ENCODE measurements around the gene INTS11.

INTS11 gene

DNA sequence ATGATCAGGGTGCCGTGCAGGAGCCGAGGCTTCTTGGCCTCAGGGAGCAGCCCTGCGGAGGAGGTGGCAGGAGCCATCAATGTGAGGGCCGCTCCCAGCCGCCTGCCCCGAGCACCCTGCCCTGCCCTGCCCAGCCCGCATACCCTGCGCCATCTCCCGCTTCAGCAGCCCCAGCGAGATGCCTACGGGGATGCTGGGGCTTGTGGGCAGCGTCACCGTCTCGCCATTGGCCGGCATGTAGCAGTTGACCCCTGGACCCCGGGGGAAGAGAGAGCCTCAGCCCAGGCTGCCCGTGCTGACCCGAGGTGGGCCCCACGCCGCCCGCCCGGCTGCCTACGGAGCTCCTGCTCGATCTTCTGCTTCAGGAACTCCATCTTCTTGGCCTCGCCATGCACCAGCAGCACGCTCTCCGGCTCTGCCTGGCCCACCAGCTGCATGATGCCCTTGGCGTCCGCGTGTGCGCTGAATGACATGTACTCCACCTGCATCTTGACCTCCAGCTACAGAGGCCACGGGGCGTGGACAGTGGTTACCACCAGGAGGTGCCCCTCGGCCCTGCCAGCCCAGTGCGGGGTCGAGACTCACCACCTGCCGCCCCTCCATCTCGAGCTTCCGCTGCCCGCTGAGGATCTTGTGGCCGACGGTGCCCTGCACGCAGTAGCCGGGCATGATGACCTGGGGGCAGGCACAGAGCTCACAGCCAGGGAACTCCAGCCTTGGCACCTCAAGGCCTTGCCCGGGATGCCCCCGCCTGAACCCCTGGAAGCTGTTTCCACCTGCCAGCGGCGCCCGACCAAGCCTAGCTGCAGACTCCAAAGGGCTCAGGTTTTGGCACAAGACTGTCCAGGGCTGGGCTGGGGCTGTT is 11.8 kb downstream of the INTS11 start:
- Histone ChIP-seq H2BK12ac (ENCODE audit: low read length in 2 of 2) (peak overlapping the region in 1 of 2 experiments; percentile 11), H3K14ac (ENCODE audit: low read length in 2 of 2) (no peak overlapping the region), H3K79me1 (replicated peaks; ENCODE audit: low read length, poor library complexity, severe bottlenecking) (peaks cover 37% of the 10 kb centered on the region), H3K27me3 (ENCODE audit: control insufficient read depth in 1 of 2, insufficient read depth in 1 of 2, low read length in 2 of 2) (no peaks in the 10 kb centered on the region), H3K9me3 (ENCODE audit: control insufficient read depth, low read length) (no peaks in the 10 kb centered on the region), H4K91ac (ENCODE audit: low read length) (no peak overlapping the region), H2BK15ac (ENCODE audit: low read depth, poor library complexity, severe bottlenecking) (no peak overlapping the region), H2AK5ac (ENCODE audit: low read length, severe bottlenecking) (no peak overlapping the region), H3K4me2 (ENCODE audit: low read length, poor library complexity, severe bottlenecking) (no peak overlapping the region), H3K4ac (ENCODE audit: low read depth in 1 of 2, low read length in 2 of 2) (no peak overlapping the region), H3K9ac (ENCODE audit: low read length) (no peak overlapping the region), H3K18ac (ENCODE audit: low read depth in 1 of 2, low read length in 2 of 2) (no peak overlapping the region), H3K36me3 (ENCODE audit: control insufficient read depth in 1 of 2, insufficient read depth in 2 of 2, low read depth in 1 of 2, low read length in 2 of 2) (peaks cover 59 to 78% of the 10 kb centered on the region in 2 experiments), H3K27ac (ENCODE audit: low read length, poor library complexity, severe bottlenecking) (no peak overlapping the region), H3K4me1 (ENCODE audit: control insufficient read depth, insufficient read depth, low read depth, low read length) (peaks cover 18% of the 10 kb centered on the region), H4K8ac (ENCODE audit: low read length) (no peak overlapping the region), H3K4me3 (ENCODE audit: insufficient read depth in 1 of 2, low read depth in 1 of 2, low read length in 2 of 2) (no peak overlapping the region), H2BK5ac (ENCODE audit: low read depth, low read length, poor library complexity, severe bottlenecking) (no peak overlapping the region), H2BK120ac (ENCODE audit: low read depth, low read length) (no peak overlapping the region), H3K23ac (ENCODE audit: low read length in 2 of 2) (no peak overlapping the region), H2AFZ (ENCODE audit: low read depth, low read length) (no peak overlapping the region)
- WGBS, result 95% methylated on average over 49 of the region's 49 CpGs
- DNase-seq, result no peak

DNA sequence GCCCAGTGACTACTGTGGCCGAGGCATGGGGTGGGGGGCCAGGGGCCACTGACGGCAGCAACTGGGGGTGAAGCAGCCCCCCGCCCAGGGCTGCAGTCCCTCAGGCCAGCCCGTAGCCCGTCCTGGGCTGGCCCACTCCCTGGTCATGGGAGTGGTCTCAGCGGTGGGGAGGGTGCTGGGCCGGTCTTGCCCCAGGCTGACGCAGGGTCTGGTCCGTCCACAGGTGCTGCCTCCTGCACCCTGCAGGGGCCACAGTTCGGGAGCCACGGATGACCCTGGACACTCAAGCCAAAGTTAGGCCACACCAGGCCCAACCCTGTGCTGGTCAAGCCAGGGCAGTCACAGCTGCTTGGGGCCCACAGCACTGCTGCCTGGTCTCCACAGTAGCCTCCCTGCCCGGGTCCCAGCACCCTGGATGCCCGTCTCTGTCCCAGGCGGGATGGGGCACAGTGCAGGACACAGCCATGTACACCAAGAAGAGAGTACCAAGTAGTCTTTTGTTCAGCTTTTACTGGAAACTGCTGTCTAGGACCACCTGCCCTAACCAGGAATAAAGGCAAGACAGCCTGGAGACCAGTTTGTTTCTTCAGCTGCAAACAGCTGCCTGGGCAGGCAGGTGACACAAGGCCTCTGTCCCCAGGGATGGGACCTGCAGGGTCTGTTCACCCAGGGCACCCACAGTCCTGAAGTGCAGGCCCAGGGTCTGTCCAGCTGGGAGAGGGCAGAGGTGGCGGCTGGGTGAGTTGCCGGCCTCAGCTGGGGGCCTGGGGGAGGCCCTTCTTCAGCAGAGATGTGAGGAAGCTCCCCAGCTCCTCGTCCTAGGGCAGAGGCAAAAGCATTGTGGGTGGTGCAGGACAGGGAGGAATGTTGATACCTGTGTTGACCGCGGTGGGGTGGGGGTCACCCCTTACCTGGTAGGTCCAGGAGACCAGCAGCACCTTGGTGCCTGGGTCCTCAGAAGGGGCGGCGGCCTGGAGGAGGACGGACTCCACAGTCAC is 13.1 kb downstream of the INTS11 start:
- no peak overlapping the region for H2BK5ac ChIP-seq (ENCODE audit: low read depth, low read length, poor library complexity, severe bottlenecking)
- H3K36me3 ChIP-seq (ENCODE audit: control insufficient read depth in 1 of 2, insufficient read depth in 2 of 2, low read depth in 1 of 2, low read length in 2 of 2), result peaks cover 53 to 74% of the 10 kb centered on the region in 2 experiments
- no peak overlapping the region for H2BK120ac ChIP-seq (ENCODE audit: low read depth, low read length)
- peak overlapping the region in 1 of 2 experiments; percentile 1 for H3K4me3 ChIP-seq (ENCODE audit: insufficient read depth in 1 of 2, low read depth in 1 of 2, low read length in 2 of 2)
- H3K14ac ChIP-seq (ENCODE audit: low read length in 2 of 2), result no peak overlapping the region
- peaks cover 34% of the 10 kb centered on the region for H3K79me1 ChIP-seq (replicated peaks; ENCODE audit: low read length, poor library complexity, severe bottlenecking)
- no peak overlapping the region for H2AFZ ChIP-seq (ENCODE audit: low read depth, low read length)
- no peak for DNase-seq
- H3K4me2 ChIP-seq (ENCODE audit: low read length, poor library complexity, severe bottlenecking), result no peak overlapping the region
- no peak overlapping the region for H2BK15ac ChIP-seq (ENCODE audit: low read depth, poor library complexity, severe bottlenecking)
- no peak overlapping the region for H4K8ac ChIP-seq (ENCODE audit: low read length)
- no peak overlapping the region for H3K27ac ChIP-seq (ENCODE audit: low read length, poor library complexity, severe bottlenecking)
- H3K4ac ChIP-seq (ENCODE audit: low read depth in 1 of 2, low read length in 2 of 2), result no peak overlapping the region
- no peak overlapping the region for H3K9ac ChIP-seq (ENCODE audit: low read length)
- no peak overlapping the region for H2AK5ac ChIP-seq (ENCODE audit: low read length, severe bottlenecking)
- WGBS, result 94% methylated on average over 22 of the region's 22 CpGs
- H3K9me3 ChIP-seq (ENCODE audit: control insufficient read depth, low read length), result no peaks in the 10 kb centered on the region
- H3K27me3 ChIP-seq (ENCODE audit: control insufficient read depth in 1 of 2, insufficient read depth in 1 of 2, low read length in 2 of 2), result no peaks in the 10 kb centered on the region
- H4K91ac ChIP-seq (ENCODE audit: low read length), result no peak overlapping the region
- H3K23ac ChIP-seq (ENCODE audit: low read length in 2 of 2), result no peak overlapping the region
- peaks cover 27% of the 10 kb centered on the region for H3K4me1 ChIP-seq (ENCODE audit: control insufficient read depth, insufficient read depth, low read depth, low read length)
- no peak overlapping the region for H3K18ac ChIP-seq (ENCODE audit: low read depth in 1 of 2, low read length in 2 of 2)
- H2BK12ac ChIP-seq (ENCODE audit: low read length in 2 of 2), result peak overlapping the region in 1 of 2 experiments; percentile 47

DNA sequence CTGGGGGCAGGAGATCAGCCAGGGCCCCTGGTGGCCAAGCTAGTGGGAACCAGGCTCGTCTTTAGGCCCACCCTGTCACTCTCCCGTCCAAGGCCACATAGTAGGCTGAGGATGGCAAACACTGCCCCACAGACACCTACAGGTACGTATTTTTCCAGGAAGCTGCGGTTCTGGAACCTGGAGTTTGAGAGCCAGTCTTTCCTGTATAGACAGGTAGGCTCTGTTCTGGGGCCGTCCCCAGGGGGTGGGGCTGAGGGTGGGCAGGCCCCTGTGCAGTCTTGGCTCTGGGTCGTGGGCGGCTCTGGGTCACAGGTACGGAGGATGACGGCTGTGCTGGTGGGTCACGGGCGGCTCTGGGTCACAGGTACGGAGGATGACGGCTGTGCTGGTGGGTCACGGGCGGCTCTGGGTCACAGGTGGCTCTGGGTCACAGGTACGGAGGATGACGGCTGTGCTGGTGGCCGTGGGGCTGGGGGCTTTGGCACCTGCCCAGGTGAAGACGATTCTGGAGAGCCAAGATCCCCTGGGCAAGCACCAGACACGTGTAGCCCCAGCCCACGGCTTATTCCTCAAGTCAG is 13.9 kb downstream of the INTS11 start:
- Histone ChIP-seq H3K4me1 (ENCODE audit: control insufficient read depth, insufficient read depth, low read depth, low read length) (peaks cover 36% of the 10 kb centered on the region), H3K9me3 (ENCODE audit: control insufficient read depth, low read length) (no peaks in the 10 kb centered on the region), H3K27ac (ENCODE audit: low read length, poor library complexity, severe bottlenecking) (no peak overlapping the region), H3K79me1 (replicated peaks; ENCODE audit: low read length, poor library complexity, severe bottlenecking) (peaks cover 34% of the 10 kb centered on the region), H3K23ac (ENCODE audit: low read length in 2 of 2) (no peak overlapping the region), H2BK12ac (ENCODE audit: low read length in 2 of 2) (no peak overlapping the region), H2BK5ac (ENCODE audit: low read depth, low read length, poor library complexity, severe bottlenecking) (no peak overlapping the region), H3K4ac (ENCODE audit: low read depth in 1 of 2, low read length in 2 of 2) (no peak overlapping the region), H3K9ac (ENCODE audit: low read length) (no peak overlapping the region), H3K4me3 (ENCODE audit: insufficient read depth in 1 of 2, low read depth in 1 of 2, low read length in 2 of 2) (no peak overlapping the region), H3K36me3 (ENCODE audit: control insufficient read depth in 1 of 2, insufficient read depth in 2 of 2, low read depth in 1 of 2, low read length in 2 of 2) (peaks cover 49 to 68% of the 10 kb centered on the region in 2 experiments), H2BK15ac (ENCODE audit: low read depth, poor library complexity, severe bottlenecking) (no peak overlapping the region), H3K27me3 (ENCODE audit: control insufficient read depth in 1 of 2, insufficient read depth in 1 of 2, low read length in 2 of 2) (no peaks in the 10 kb centered on the region), H4K8ac (ENCODE audit: low read length) (no peak overlapping the region), H4K91ac (ENCODE audit: low read length) (no peak overlapping the region), H2BK120ac (ENCODE audit: low read depth, low read length) (no peak overlapping the region), H3K14ac (ENCODE audit: low read length in 2 of 2) (no peak overlapping the region), H2AK5ac (ENCODE audit: low read length, severe bottlenecking) (no peak overlapping the region), H3K4me2 (ENCODE audit: low read length, poor library complexity, severe bottlenecking) (no peak overlapping the region), H3K18ac (ENCODE audit: low read depth in 1 of 2, low read length in 2 of 2) (no peak overlapping the region), H2AFZ (ENCODE audit: low read depth, low read length) (no peak overlapping the region)
- DNase-seq, result no peak
- 95% methylated on average over 21 of the region's 21 CpGs for WGBS

DNA sequence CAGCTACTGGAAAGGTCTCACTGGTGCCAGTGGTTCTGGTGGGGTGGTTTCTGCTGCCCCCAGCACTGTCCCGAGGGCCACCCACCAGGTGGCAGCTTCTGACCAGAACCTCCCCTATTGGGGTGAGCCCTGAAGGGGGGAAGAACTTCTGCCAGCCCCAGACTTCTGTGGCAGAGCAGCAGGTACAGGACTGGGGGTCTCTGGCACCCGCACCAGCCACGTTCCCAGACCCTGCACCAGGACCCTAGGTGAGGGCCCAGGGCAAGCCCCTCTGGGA is 14.4 kb downstream of the INTS11 start:
- Histone ChIP-seq H2BK5ac (ENCODE audit: low read depth, low read length, poor library complexity, severe bottlenecking) (no peak overlapping the region), H3K4me1 (ENCODE audit: control insufficient read depth, insufficient read depth, low read depth, low read length) (peaks cover 37% of the 10 kb centered on the region), H3K27me3 (ENCODE audit: control insufficient read depth in 1 of 2, insufficient read depth in 1 of 2, low read length in 2 of 2) (no peaks in the 10 kb centered on the region), H3K14ac (ENCODE audit: low read length in 2 of 2) (no peak overlapping the region), H3K4me2 (ENCODE audit: low read length, poor library complexity, severe bottlenecking) (no peak overlapping the region), H3K4ac (ENCODE audit: low read depth in 1 of 2, low read length in 2 of 2) (no peak overlapping the region), H3K36me3 (ENCODE audit: control insufficient read depth in 1 of 2, insufficient read depth in 2 of 2, low read depth in 1 of 2, low read length in 2 of 2) (peaks cover 46 to 63% of the 10 kb centered on the region in 2 experiments), H3K9ac (ENCODE audit: low read length) (peak overlapping the region; percentile 88), H3K27ac (ENCODE audit: low read length, poor library complexity, severe bottlenecking) (no peak overlapping the region), H2BK120ac (ENCODE audit: low read depth, low read length) (no peak overlapping the region), H2AK5ac (ENCODE audit: low read length, severe bottlenecking) (no peak overlapping the region), H2BK15ac (ENCODE audit: low read depth, poor library complexity, severe bottlenecking) (no peak overlapping the region), H2BK12ac (ENCODE audit: low read length in 2 of 2) (no peak overlapping the region), H3K4me3 (ENCODE audit: insufficient read depth in 1 of 2, low read depth in 1 of 2, low read length in 2 of 2) (no peak overlapping the region), H4K91ac (ENCODE audit: low read length) (no peak overlapping the region), H3K18ac (ENCODE audit: low read depth in 1 of 2, low read length in 2 of 2) (no peak overlapping the region), H3K23ac (ENCODE audit: low read length in 2 of 2) (no peak overlapping the region), H3K79me1 (replicated peaks; ENCODE audit: low read length, poor library complexity, severe bottlenecking) (peaks cover 30% of the 10 kb centered on the region), H4K8ac (ENCODE audit: low read length) (no peak overlapping the region), H2AFZ (ENCODE audit: low read depth, low read length) (no peak overlapping the region), H3K9me3 (ENCODE audit: control insufficient read depth, low read length) (no peaks in the 10 kb centered on the region)
- DNase-seq, result no peak
- 88% methylated on average over 3 of the region's 3 CpGs for WGBS
